ENCODE results near the gene CDC42BPB.

The CDC42BPB gene

GRCh38 chr14:103102689-103103260, 45.4 kb upstream of the CDC42BPB start:
- Histone ChIP-seq H3K27me3 (ENCODE audit: low read length) (no peaks in the 10 kb centered on the region), H3K4me3 (ENCODE audit: insufficient read depth, low read length, poor library complexity, severe bottlenecking) (no peak overlapping the region), H3K4me2 (ENCODE audit: low read depth, low read length, poor library complexity, severe bottlenecking) (no peak overlapping the region)

DNA sequence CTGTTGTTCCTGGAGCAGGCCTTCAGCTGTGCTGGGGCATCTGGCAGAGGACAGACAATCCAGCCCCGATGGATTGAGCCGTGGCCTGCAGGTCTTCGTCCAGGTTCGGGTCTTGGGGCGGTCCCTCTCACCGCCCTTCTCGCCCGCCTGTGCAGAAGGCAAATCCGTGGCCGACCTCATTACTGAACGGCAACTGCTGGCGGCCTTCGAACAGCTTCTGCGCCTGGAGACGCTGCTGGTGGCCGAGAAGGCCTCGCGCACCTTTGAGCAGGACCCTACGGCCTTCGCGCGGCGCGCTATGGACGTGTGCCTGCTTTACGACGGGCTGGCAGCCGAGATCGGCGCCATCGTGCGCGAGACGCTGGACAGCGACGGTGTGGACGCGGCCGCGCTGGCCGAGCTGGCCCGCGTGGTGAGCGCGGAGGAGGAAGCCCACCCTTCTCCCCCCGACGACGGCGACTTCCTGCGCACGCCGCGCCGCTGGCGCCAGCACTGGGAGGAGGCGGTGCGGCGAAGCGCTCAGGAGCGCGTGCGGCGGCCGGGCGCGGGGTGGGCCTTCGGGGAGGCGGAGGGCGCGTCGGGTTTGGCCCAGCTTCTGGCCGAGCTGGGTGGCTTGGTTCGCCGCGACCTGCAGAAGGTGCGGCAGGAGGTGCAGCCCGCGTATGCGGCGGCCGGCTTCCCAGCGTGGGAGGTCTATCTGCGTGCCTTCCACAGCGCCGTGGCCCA, 44.8 kb upstream of the CDC42BPB start:
- no peak for TF ChIP-seq EZH2phosphoT487 (conservative IDR thresholded peaks at IDR 0.05; ENCODE audit: low read length)
- TF ChIP-seq, protein P1, sequence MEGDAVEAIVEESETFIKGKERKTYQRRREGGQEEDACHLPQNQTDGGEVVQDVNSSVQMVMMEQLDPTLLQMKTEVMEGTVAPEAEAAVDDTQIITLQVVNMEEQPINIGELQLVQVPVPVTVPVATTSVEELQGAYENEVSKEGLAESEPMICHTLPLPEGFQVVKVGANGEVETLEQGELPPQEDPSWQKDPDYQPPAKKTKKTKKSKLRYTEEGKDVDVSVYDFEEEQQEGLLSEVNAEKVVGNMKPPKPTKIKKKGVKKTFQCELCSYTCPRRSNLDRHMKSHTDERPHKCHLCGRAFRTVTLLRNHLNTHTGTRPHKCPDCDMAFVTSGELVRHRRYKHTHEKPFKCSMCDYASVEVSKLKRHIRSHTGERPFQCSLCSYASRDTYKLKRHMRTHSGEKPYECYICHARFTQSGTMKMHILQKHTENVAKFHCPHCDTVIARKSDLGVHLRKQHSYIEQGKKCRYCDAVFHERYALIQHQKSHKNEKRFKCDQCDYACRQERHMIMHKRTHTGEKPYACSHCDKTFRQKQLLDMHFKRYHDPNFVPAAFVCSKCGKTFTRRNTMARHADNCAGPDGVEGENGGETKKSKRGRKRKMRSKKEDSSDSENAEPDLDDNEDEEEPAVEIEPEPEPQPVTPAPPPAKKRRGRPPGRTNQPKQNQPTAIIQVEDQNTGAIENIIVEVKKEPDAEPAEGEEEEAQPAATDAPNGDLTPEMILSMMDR (IDR thresholded peaks at IDR 0.05; ENCODE audit: insufficient read depth, low read length, poor library complexity, severe bottlenecking) = no peak
- no peak overlapping the region for H2AFZ ChIP-seq (ENCODE audit: low read depth, low read length, severe bottlenecking)
- no peak overlapping the region for H3K4me2 ChIP-seq (ENCODE audit: low read depth, low read length, poor library complexity, severe bottlenecking)
- H3K9me3 ChIP-seq (ENCODE audit: insufficient read depth, low read length) = no peaks in the 10 kb centered on the region
- H3K9me2 ChIP-seq (replicated peaks; ENCODE audit: insufficient read depth, low read length) = no peaks in the 10 kb centered on the region
- H3K27me3 ChIP-seq (ENCODE audit: low read length) = no peaks in the 10 kb centered on the region
- no peaks in the 10 kb centered on the region for H3K36me3 ChIP-seq (ENCODE audit: low read length)
- H4K20me1 ChIP-seq (ENCODE audit: low read depth, low read length) = no peaks in the 10 kb centered on the region
- no peak overlapping the region for H3K27ac ChIP-seq (ENCODE audit: low read depth, low read length)
- H3K4me3 ChIP-seq (ENCODE audit: insufficient read depth, low read length, poor library complexity, severe bottlenecking) = no peak overlapping the region
- no peaks in the 10 kb centered on the region for H3F3A ChIP-seq (ENCODE audit: insufficient read depth)
- H3K9ac ChIP-seq (ENCODE audit: low read length) = no peak overlapping the region
- H3K79me2 ChIP-seq (ENCODE audit: insufficient read depth, low read length) = no peaks in the 10 kb centered on the region

More at GRCh38 chr14:103102689-103103260, 45.4 kb upstream of the CDC42BPB start:
- TF ChIP-seq EZH2phosphoT487 (conservative IDR thresholded peaks at IDR 0.05; ENCODE audit: low read length) = no peak
- TF ChIP-seq, protein P1 (IDR thresholded peaks at IDR 0.05; ENCODE audit: insufficient read depth, low read length, poor library complexity, severe bottlenecking) = no peak
- Histone ChIP-seq H3K79me2 (ENCODE audit: insufficient read depth, low read length) (no peaks in the 10 kb centered on the region), H3K27ac (ENCODE audit: low read depth, low read length) (no peak overlapping the region), H3F3A (ENCODE audit: insufficient read depth) (no peaks in the 10 kb centered on the region), H3K36me3 (ENCODE audit: low read length) (no peaks in the 10 kb centered on the region), H4K20me1 (ENCODE audit: low read depth, low read length) (no peaks in the 10 kb centered on the region), H3K9me2 (replicated peaks; ENCODE audit: insufficient read depth, low read length) (no peaks in the 10 kb centered on the region), H2AFZ (ENCODE audit: low read depth, low read length, severe bottlenecking) (no peak overlapping the region), H3K9ac (ENCODE audit: low read length) (no peak overlapping the region), H3K9me3 (ENCODE audit: insufficient read depth, low read length) (no peaks in the 10 kb centered on the region)

DNA sequence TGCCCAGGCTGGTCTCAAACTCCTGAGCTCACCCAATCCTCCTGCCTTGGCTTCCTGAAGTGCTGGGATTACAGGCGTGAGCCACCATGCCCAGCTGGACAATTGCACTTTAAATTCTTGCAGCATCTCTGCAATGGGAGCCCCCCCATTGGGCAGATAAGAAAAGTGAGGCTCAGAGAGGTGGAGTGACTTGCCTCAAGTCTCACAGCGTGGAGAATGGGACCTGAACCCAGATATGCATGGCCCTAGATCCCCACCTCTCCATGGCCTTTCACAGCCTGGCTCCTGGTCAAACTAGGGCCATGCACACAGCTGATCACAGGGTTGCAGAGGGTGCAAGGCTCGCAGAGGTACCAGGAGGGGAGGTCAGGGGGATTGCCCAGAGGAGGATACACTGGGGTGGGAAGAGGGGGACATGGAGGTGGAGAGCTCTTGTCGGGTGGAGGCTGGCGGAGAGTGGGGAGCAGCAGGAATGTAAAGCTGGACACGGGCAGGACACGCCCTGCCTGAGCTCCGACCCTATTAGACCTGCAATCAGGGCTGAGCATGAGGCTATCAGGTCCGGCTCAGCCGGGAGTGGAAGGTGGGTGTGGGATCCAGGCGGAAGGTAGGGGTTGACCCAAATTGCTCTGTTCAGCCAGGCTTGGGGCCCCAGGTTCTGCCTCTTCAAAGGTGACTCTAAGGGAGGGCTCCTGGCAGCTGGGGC, 44.1 kb upstream of the CDC42BPB start:
- TF ChIP-seq, protein P1 (IDR thresholded peaks at IDR 0.05; ENCODE audit: insufficient read depth, low read length, poor library complexity, severe bottlenecking) = no peak
- no peak for TF ChIP-seq EZH2phosphoT487 (conservative IDR thresholded peaks at IDR 0.05; ENCODE audit: low read length)
- Histone ChIP-seq H3K27ac (ENCODE audit: low read depth, low read length) (no peak overlapping the region), H3K4me2 (ENCODE audit: low read depth, low read length, poor library complexity, severe bottlenecking) (no peak overlapping the region), H4K20me1 (ENCODE audit: low read depth, low read length) (no peaks in the 10 kb centered on the region), H3K27me3 (ENCODE audit: low read length) (no peaks in the 10 kb centered on the region), H2AFZ (ENCODE audit: low read depth, low read length, severe bottlenecking) (no peak overlapping the region), H3K9ac (ENCODE audit: low read length) (no peak overlapping the region), H3K9me2 (replicated peaks; ENCODE audit: insufficient read depth, low read length) (no peaks in the 10 kb centered on the region), H3K79me2 (ENCODE audit: insufficient read depth, low read length) (no peaks in the 10 kb centered on the region), H3K4me3 (ENCODE audit: insufficient read depth, low read length, poor library complexity, severe bottlenecking) (no peak overlapping the region), H3K36me3 (ENCODE audit: low read length) (no peaks in the 10 kb centered on the region), H3K9me3 (ENCODE audit: insufficient read depth, low read length) (no peaks in the 10 kb centered on the region), H3F3A (ENCODE audit: insufficient read depth) (no peaks in the 10 kb centered on the region)

Data from SU-DHL-6 (cell line).